ENCODE measurements around the gene EIF4A2. TPM values are rescaled to one million over a fixed set of nuclear protein-coding genes. Genes with fewer than 3 reads are reported as not detected.

EIF4A2 gene
- total and polyA plus RNA-seq, 2 of the 13 experiments (the other 11 are each of a cell fraction or from before 2014, with no cell fraction given), result 480 to 596 TPM

DNA sequence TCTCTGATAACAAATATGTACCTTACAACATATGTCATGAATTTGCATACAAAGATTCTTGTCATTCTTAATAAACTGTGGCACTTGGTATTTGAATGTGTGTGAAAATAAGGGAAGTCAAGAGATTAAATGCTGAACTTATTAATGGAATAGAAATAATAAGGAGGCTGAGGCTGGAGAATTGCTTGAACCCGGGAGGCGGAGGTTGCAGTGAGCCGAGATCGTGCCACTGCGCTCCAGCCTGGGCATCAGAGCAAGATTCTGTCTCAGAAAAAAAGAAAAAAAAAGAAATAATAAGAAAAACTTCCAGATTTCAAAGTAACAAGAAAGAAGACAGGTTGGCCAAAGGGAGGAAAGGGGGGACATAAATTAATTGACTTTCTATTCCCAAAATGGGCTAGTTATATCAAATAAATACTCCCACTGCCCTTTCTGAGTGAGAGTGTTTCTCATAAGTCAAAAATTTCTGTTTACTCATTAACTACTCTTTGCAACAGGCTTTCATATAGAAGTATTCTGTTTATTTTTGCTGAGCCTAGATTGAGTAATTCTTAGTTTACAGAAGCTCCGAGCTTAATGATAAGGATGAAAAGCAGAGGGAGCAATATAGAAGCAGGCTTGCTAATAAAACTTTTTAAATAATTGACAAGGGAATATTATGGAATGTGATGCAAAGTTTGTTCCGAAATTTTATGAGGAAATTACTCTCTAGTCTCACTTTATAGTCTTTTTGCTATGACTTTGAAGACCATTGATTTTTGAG, 40.6 kb upstream of the EIF4A2 start (continued):
- TF ChIP-seq HDAC2 (CRISPR knock-in tag; IDR thresholded peaks at IDR 0.05), result peak; percentile 56; the same call in 1 of the 2 replicates
- no peak for TF ChIP-seq NR2C2 (CRISPR knock-in tag; IDR thresholded peaks at IDR 0.05; ENCODE audit: borderline replicate concordance)
- TF ChIP-seq ZNF124 (CRISPR knock-in tag; IDR thresholded peaks at IDR 0.05), result no peak
- TF ChIP-seq EP300 (IDR thresholded peaks at IDR 0.05; ENCODE audit: low read depth in 2 of 2, low read length in 2 of 2), result peak in 1 of 2 experiments; percentile 84; a peak in 2 of 4 replicates
- no peak for TF ChIP-seq EP300 (CRISPR knock-in tag; IDR thresholded peaks at IDR 0.05; ENCODE audit: borderline replicate concordance)
- peak; percentile 61; the same call in 1 of the 2 replicates for TF ChIP-seq SMAD3 (CRISPR knock-in tag; IDR thresholded peaks at IDR 0.05)
- no peak for TF ChIP-seq NAIF1 (CRISPR knock-in tag; IDR thresholded peaks at IDR 0.05; ENCODE audit: borderline replicate concordance)
- no peak for TF ChIP-seq FOXA1 (IDR thresholded peaks at IDR 0.05)
- peak; percentile 83 for TF ChIP-seq FOXA1 (CRISPR knock-in tag; IDR thresholded peaks at IDR 0.05)
- TF ChIP-seq ONECUT2 (CRISPR knock-in tag; IDR thresholded peaks at IDR 0.05), result no peak
- TF ChIP-seq ZNF619 (CRISPR knock-in tag; IDR thresholded peaks at IDR 0.05), result no peak
- TF ChIP-seq, protein P1, sequence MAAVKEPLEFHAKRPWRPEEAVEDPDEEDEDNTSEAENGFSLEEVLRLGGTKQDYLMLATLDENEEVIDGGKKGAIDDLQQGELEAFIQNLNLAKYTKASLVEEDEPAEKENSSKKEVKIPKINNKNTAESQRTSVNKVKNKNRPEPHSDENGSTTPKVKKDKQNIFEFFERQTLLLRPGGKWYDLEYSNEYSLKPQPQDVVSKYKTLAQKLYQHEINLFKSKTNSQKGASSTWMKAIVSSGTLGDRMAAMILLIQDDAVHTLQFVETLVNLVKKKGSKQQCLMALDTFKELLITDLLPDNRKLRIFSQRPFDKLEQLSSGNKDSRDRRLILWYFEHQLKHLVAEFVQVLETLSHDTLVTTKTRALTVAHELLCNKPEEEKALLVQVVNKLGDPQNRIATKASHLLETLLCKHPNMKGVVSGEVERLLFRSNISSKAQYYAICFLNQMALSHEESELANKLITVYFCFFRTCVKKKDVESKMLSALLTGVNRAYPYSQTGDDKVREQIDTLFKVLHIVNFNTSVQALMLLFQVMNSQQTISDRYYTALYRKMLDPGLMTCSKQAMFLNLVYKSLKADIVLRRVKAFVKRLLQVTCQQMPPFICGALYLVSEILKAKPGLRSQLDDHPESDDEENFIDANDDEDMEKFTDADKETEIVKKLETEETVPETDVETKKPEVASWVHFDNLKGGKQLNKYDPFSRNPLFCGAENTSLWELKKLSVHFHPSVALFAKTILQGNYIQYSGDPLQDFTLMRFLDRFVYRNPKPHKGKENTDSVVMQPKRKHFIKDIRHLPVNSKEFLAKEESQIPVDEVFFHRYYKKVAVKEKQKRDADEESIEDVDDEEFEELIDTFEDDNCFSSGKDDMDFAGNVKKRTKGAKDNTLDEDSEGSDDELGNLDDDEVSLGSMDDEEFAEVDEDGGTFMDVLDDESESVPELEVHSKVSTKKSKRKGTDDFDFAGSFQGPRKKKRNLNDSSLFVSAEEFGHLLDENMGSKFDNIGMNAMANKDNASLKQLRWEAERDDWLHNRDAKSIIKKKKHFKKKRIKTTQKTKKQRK (IDR thresholded peaks at IDR 0.05; ENCODE audit: low read length), result no peak
- TF ChIP-seq ZFAT (CRISPR knock-in tag; conservative IDR thresholded peaks at IDR 0.05), result no peak
- no peak for TF ChIP-seq ARNT (IDR thresholded peaks at IDR 0.05)
- no peak for TF ChIP-seq ZNF296 (CRISPR knock-in tag; conservative IDR thresholded peaks at IDR 0.05)
- no peak for TF ChIP-seq ZNF367 (CRISPR knock-in tag; IDR thresholded peaks at IDR 0.05; ENCODE audit: borderline replicate concordance)
- TF ChIP-seq TCF7L2 (IDR thresholded peaks at IDR 0.05; ENCODE audit: low read depth, low read length), result peak; percentile 19; the same call in 1 of the 2 replicates
- TF ChIP-seq MAFG (CRISPR knock-in tag; IDR thresholded peaks at IDR 0.05), result no peak
- TF ChIP-seq ZGPAT (CRISPR knock-in tag; IDR thresholded peaks at IDR 0.05), result peak; percentile 66; the same call in 1 of the 2 replicates
- TF ChIP-seq ZFP36L1 (CRISPR knock-in tag; IDR thresholded peaks at IDR 0.05), result no peak
- TF ChIP-seq ZNF432 (CRISPR knock-in tag; IDR thresholded peaks at IDR 0.05; ENCODE audit: borderline replicate concordance), result no peak
- TF ChIP-seq GLI4 (CRISPR knock-in tag; IDR thresholded peaks at IDR 0.05; ENCODE audit: borderline replicate concordance), result no peak
- TF ChIP-seq ZNF263 (CRISPR knock-in tag; IDR thresholded peaks at IDR 0.05), result no peak
- peak; percentile 19; the same call in 1 of the 2 replicates for TF ChIP-seq HDAC1 (CRISPR knock-in tag; IDR thresholded peaks at IDR 0.05)
- TF ChIP-seq DZIP1 (CRISPR knock-in tag; IDR thresholded peaks at IDR 0.05), result no peak
